ENCODE measurements around the gene MYH16. TPM values are rescaled to one million over a fixed set of nuclear protein-coding genes. Genes with fewer than 3 reads are reported as not detected.
"Not testable (repeated sequence)": the region's sequence is repeated elsewhere in the genome, so short reads cannot be mapped to it uniquely, and the experiment has no call there.

MYH16 gene
- total RNA-seq, 1 donor from 2014 or later: not detected

DNA sequence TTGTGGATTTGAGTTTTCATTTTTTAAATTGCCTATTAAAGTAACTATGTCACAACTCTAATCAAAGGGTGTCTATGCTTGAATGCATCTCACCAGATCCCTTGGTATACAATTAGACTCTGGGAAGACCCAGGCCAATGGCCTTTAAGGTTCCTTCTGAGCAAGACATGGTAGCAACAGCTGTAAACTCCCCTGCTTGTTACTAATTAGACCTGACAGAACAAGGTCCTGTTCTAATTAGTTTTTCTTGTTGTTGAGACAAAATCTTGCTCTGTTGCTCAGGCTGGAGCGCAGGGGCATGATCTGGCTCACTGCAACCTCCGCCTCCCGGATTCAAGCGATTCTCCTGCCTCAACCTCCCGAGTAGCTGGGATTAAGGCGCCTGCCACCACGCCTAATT, 2.9 kb downstream of the MYH16 start:
- H3K4me1 ChIP-seq: no peaks in the 10 kb centered on the region
- no peak overlapping the region for H3K4me3 ChIP-seq
- H3K9me3 ChIP-seq: no peaks in the 10 kb centered on the region
- no peak for DNase-seq (ENCODE audit: extremely low spot score in 2 of 2)
- no peak for TF ChIP-seq POLR2AphosphoS5 (IDR thresholded peaks at IDR 0.05; ENCODE audit: insufficient read depth in 1 of 2, low read depth in 1 of 2)
- no peak for TF ChIP-seq POLR2A (IDR thresholded peaks at IDR 0.05)
- no peaks in the 10 kb centered on the region for H3K36me3 ChIP-seq
- H3K27ac ChIP-seq: no peak overlapping the region
- intact Hi-C loops (cut with DNase I): no loop called here
- no peaks in the 10 kb centered on the region for H3K27me3 ChIP-seq

GRCh38 chr7:99278180-99278579, 5.5 kb downstream of the MYH16 start:
- H3K4me1 ChIP-seq: no peaks in the 10 kb centered on the region
- H3K9me3 ChIP-seq: no peaks in the 10 kb centered on the region
- no peak for DNase-seq (ENCODE audit: extremely low spot score in 2 of 2)
- H3K4me3 ChIP-seq: no peak overlapping the region
- TF ChIP-seq POLR2AphosphoS5 (IDR thresholded peaks at IDR 0.05; ENCODE audit: insufficient read depth in 1 of 2, low read depth in 1 of 2): no peak
- TF ChIP-seq CTCF (IDR thresholded peaks at IDR 0.05): no peak
- no peak for TF ChIP-seq POLR2A (IDR thresholded peaks at IDR 0.05)
- intact Hi-C loops (cut with DNase I): no loop called here
- no peaks in the 10 kb centered on the region for H3K36me3 ChIP-seq
- no peaks in the 10 kb centered on the region for H3K27me3 ChIP-seq
- no peak overlapping the region for H3K27ac ChIP-seq

- intact Hi-C loops (cut with DNase I): not testable (repeated sequence)
Measured at GRCh38 chr7:99284165-99284564, 11.5 kb downstream of the MYH16 start.

GRCh38 chr7:99287779-99288534, 15.3 kb downstream of the MYH16 start:
- Histone ChIP-seq H3K4me3 (no peak overlapping the region), H3K36me3 (no peaks in the 10 kb centered on the region), H3K27me3 (no peaks in the 10 kb centered on the region), H3K27ac (no peak overlapping the region), H3K9me3 (no peaks in the 10 kb centered on the region), H3K4me1 (no peaks in the 10 kb centered on the region)
- no peak for DNase-seq (ENCODE audit: extremely low spot score in 2 of 2)
- no peak for TF ChIP-seq POLR2AphosphoS5 (IDR thresholded peaks at IDR 0.05; ENCODE audit: insufficient read depth in 1 of 2, low read depth in 1 of 2)
- TF ChIP-seq CTCF (IDR thresholded peaks at IDR 0.05): no peak
- no peak for TF ChIP-seq POLR2A (IDR thresholded peaks at IDR 0.05)
- intact Hi-C loops (cut with DNase I): no loop called here

More at GRCh38 chr7:99284165-99284564, 11.5 kb downstream of the MYH16 start:
- H3K27me3 ChIP-seq; H3K36me3 ChIP-seq; H3K4me3 ChIP-seq; H3K27ac ChIP-seq; DNase-seq (ENCODE audit: extremely low spot score in 2 of 2); H3K9me3 ChIP-seq; H3K4me1 ChIP-seq: not testable (repeated sequence)

- Histone ChIP-seq H3K4me1 (no peaks in the 10 kb centered on the region), H3K4me3 (no peak overlapping the region), H3K9me3 (no peaks in the 10 kb centered on the region), H3K27me3 (no peaks in the 10 kb centered on the region), H3K36me3 (no peaks in the 10 kb centered on the region), H3K27ac (no peak overlapping the region)
- DNase-seq (ENCODE audit: extremely low spot score in 2 of 2): no peak
- TF ChIP-seq POLR2AphosphoS5 (IDR thresholded peaks at IDR 0.05; ENCODE audit: insufficient read depth in 1 of 2, low read depth in 1 of 2) (no peak), POLR2A (IDR thresholded peaks at IDR 0.05) (no peak), CTCF (IDR thresholded peaks at IDR 0.05) (no peak)
- intact Hi-C loops (cut with DNase I): no loop called here
Measured at GRCh38 chr7:99289185-99289584, 16.5 kb downstream of the MYH16 start.

- H3K9me3 ChIP-seq; H3K27ac ChIP-seq; H3K36me3 ChIP-seq; H3K27me3 ChIP-seq; H3K4me3 ChIP-seq; intact Hi-C loops (cut with DNase I); DNase-seq (ENCODE audit: extremely low spot score in 2 of 2); H3K4me1 ChIP-seq: not testable (repeated sequence)
Measured at GRCh38 chr7:99290148-99290547, 17.5 kb downstream of the MYH16 start.

Data from vagina (tissue), 2 donors.